ENCODE measurements around the gene DHRS12.

Gene DHRS12

DNA sequence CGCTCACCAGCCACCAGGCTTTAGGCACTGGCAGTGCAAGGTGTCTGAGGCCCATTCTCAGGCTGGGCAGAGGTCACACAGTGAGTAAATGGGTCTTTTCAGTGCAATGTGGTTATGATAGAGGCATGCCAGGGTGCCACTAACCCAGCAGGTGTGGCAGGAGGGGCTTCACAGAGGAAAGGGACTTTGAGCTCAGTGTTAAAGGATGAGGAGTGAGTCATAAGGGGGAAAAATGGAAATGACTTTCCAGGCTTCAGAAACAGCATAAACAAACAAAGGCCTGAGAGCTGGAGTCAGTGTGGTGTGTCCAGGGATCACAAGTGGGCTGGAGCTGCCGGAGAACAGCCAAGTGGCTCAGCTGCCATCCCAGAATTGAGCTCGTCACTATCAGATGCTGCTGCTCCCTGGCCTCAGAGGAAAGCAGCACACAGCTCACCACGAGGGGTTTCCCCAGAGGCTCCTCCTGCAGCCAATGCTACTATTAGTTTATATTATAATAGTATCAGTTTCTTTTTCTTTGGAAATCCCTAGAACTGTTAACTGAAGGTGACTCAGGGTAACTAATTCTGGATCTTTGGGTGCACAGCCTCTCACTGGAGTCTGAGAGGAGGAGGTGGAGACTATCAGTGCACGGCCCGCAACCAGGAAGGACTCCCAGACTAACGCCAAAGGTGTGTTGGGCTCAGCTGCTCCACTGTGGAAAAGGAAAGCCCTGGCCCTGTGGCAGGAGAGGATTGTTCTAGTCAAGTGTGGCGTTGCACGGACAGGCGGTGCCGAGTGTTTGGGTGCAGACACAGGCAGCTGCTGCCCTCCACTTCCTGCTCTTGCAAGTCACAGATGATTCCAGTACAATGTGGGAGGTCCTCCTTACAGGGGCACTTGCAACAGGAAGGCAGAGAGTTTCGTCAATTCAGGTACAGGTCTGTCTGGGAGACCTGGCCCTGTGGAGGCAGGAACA, 39.5 kb downstream of the DHRS12 start:
- in situ Hi-C loops (cut with MboI; ENCODE audit: low sequenced_read_pairs): loop anchor here (25.0 kb wide), 1 partner anchor 327 kb away; no protein-coding TSS in a partner anchor

DNA sequence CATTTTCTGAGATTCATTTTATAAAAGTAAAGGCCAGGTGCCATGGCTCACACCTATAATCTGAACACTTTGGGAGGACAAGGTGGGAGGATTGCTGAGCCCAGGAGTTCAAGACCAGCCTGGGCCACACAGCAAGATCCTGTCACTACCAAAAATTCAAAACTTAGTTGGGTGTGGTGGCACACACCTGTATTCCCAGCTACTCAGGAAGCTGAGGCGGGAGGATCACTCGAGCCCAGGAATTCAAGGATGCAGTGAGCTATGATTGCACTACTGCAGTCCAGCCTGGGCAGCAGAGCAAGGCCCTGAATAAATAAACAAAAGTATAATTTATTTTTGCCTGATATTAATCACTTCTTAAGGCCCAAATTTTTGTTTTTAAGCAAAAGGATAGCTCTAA, 40.5 kb downstream of the DHRS12 start:
- in situ Hi-C loops (cut with MboI; ENCODE audit: low sequenced_read_pairs): loop anchor here (25.0 kb wide), 1 partner anchor 326 kb away; no protein-coding TSS in a partner anchor

GRCh38 chr13:51761643-51762350, 42.2 kb downstream of the DHRS12 start:
- in situ Hi-C loops (cut with MboI; ENCODE audit: low sequenced_read_pairs): loop anchor here (25.0 kb wide), 1 partner anchor 324 kb away; no protein-coding TSS in a partner anchor

GRCh38 chr13:51760592-51760991, 43.4 kb downstream of the DHRS12 start:
- in situ Hi-C loops (cut with MboI; ENCODE audit: low sequenced_read_pairs): loop anchor here (25.0 kb wide), 1 partner anchor 323 kb away; no protein-coding TSS in a partner anchor

DNA sequence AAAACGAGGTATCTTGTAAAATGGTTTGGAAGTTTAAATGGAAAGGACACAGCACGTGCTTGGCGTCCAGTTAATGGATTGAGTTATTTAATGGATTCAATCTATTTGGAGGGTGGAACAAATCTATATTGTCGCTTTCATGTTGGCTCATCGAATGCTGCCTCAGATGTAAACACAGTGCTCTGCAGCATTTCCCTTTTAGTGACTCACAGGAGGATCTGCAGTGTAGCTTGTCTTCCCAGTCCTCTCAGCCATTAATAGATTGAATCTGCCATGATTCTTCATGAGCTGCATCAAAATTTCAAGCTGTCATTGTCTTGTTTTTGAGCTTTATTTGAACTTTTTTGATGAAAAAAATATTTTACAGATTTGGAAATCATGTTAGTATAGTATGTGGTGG, 44.7 kb downstream of the DHRS12 start:
- in situ Hi-C loops (cut with MboI; ENCODE audit: low sequenced_read_pairs): loop anchor here (25.0 kb wide), 1 partner anchor 322 kb away; no protein-coding TSS in a partner anchor

GRCh38 chr13:51758691-51759090, 45.3 kb downstream of the DHRS12 start:
- in situ Hi-C loops (cut with MboI; ENCODE audit: low sequenced_read_pairs): loop anchor here (25.0 kb wide), 1 partner anchor 321 kb away; no protein-coding TSS in a partner anchor

- in situ Hi-C loops (cut with MboI; ENCODE audit: low sequenced_read_pairs): loop anchor here (25.0 kb wide), 1 partner anchor 319 kb away; no protein-coding TSS in a partner anchor
Observed at GRCh38 chr13:51756651-51757050, 47.3 kb downstream of the DHRS12 start.

- in situ Hi-C loops (cut with MboI; ENCODE audit: low sequenced_read_pairs): no loop called here
Observed at GRCh38 chr13:51747438-51748434, 56.2 kb downstream of the DHRS12 start.

- in situ Hi-C loops (cut with MboI; ENCODE audit: low sequenced_read_pairs): no loop called here
Observed at GRCh38 chr13:51746802-51747201, 57.2 kb downstream of the DHRS12 start.

DNA sequence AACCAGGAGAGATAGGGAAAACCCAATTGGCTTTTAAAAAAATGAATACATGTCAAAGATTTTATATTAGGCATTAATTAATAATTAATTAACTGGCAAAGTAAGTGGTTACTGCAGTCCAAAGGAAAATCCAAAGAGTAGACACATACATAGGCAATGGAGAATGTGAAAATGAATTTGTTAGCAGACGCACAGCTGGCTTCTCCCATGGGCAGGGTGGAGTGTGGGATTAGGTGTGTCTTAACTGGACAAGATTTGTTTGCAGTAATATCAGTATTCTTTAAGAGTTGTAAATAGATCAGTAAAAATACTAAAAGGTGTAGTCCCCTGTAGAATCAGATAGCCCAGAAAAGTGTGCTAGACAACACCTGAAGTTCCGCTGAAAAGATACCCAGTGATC, 58.7 kb downstream of the DHRS12 start:
- in situ Hi-C loops (cut with MboI; ENCODE audit: low sequenced_read_pairs): no loop called here

- in situ Hi-C loops (cut with MboI; ENCODE audit: low sequenced_read_pairs): no loop called here
Observed at GRCh38 chr13:51742611-51743010, 61.4 kb downstream of the DHRS12 start.

GRCh38 chr13:51742031-51742430, 61.9 kb downstream of the DHRS12 start:
- in situ Hi-C loops (cut with MboI; ENCODE audit: low sequenced_read_pairs): no loop called here

GRCh38 chr13:51740698-51741097, 63.3 kb downstream of the DHRS12 start:
- in situ Hi-C loops (cut with MboI; ENCODE audit: low sequenced_read_pairs): no loop called here

- in situ Hi-C loops (cut with MboI; ENCODE audit: low sequenced_read_pairs): no loop called here
Observed at GRCh38 chr13:51739027-51739764, 64.8 kb downstream of the DHRS12 start.

DNA sequence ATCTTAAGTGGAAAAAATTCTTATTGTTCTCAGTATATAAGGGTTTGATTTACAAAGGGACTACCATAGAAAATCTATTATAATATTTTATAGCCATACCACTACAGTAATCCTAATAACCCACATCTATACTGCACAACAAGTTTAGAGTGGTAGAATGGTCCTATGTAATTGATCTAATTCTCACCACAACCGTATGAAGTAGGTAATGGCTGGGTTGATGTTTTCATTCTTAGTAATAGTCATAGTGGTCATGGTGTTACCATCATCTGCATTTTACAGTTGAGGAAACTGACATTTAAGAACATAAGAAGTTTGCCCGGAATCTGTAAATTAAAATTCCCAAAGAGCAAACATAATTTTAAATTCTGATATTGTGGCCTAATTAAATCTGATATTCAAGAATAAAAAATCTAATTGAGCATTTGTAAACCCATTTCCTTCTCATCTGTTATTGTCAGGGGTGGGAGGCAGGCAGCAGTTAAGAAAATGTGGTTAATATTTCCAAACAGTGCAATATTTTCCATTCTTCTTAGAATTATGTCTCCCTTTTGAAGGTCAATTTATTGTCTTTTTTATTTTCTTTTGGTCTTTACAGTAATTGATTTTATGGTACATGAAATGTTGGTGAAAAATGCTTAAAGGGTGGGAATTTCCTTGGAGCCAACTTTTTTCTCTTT, 65.6 kb downstream of the DHRS12 start:
- in situ Hi-C loops (cut with MboI; ENCODE audit: low sequenced_read_pairs): no loop called here

DNA sequence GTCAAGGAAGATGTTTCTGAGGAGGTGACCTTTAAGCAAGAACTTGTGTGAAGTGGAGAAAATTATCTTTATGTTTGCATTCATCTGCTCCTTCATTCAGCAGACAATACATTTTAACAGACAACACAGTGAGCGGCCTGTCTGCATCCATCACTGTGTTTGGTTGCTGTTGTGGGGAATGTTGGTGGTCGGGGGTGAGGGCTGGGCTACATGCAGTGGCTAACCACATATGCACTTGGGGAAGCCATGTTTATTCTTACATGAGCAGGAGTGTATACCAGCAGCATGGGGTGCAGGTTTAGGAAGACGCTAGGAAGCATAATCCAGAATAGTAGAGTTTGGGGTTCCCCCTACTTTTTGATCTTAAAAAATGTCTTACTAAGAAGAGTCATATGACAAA, 66.4 kb downstream of the DHRS12 start:
- in situ Hi-C loops (cut with MboI; ENCODE audit: low sequenced_read_pairs): no loop called here

DNA sequence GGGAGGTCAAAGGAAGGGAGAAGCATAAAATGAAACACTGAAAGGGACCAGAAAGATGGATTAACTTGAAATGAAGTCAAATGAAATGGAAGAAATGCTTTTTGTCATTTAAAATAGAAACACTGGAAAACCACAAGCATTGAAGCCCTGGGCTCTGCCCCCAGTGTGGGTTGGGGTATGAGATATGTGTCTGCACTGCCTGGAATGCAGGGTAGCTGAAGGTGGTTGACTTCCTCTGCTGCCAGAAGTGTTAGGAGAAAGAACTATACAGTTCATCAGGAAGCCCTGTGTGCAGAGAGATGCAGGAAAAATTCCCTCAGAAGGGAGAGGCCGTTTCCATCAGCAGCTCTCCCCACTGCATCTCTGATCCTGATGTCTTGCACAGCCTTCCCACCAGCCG, 69.2 kb downstream of the DHRS12 start:
- in situ Hi-C loops (cut with MboI; ENCODE audit: low sequenced_read_pairs): no loop called here

DNA sequence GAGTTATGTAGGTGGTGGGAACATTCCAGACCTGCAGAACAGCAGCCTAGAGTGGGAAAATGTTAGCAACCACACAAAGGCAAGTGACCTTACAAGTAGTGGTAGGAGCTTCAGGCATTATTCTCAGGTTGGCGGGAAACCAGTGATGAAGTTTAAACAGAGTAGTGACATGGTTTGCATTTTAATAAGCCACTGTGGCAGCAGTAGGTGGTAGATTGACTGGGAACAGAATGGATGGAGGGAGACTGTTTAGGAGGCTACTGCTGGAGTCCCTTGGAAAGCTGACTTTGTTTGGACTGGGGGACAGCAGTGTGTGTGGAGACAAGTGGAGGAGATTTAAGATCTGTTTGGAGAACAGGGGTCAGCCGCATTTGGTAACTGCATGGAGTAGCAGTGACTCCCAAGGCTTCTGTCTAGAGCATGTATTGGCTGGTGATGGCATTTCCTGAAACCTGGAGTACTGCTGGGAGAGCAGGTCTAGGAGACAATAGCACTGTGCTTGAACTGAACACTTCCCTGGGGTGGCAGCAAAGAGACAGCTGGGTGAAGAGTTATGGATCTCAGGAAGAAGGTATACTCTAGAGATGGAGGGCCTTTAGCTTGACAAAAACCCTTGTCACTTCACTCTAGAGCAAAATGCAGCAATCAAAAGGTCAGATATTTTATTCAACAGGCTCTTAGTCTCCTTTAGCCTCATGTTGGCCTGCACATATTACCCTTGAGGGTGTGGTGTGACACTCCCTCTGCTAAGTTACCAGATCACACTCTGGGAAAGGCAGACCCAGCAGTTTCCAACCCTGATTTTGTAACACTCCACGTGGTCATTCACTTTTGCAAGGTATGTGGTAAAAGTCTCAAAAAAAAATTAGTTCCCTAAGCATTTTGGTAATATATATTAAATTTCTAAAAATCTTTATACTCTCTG, 70.3 kb downstream of the DHRS12 start:
- in situ Hi-C loops (cut with MboI; ENCODE audit: low sequenced_read_pairs): no loop called here
